ENCODE measurements around the gene IQCE.

Gene IQCE

DNA sequence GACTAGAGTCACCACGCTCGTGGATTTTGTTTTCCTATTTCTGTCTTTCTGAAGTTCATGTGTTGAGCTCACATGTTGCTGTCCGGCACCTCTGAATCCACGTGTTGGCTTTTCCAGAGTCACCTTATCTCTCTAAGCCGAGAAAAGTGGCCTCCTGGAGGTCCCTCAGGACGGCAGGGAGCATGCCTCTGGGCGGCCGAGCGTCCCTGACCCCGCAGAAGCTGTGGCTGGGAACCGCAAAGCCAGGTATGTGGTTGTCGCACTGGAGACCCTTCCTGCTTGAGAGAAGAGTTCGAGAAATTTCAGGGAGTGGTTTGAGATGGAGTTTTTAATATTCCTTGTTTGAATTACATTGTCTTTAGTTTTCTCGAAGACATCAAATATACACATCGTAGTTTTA is 12.6 kb downstream of the IQCE start:
- peaks cover 2% of the 10 kb centered on the region for H3K36me3 ChIP-seq (ENCODE audit: control insufficient read depth, insufficient read depth, low read length)
- TF ChIP-seq, protein P1, sequence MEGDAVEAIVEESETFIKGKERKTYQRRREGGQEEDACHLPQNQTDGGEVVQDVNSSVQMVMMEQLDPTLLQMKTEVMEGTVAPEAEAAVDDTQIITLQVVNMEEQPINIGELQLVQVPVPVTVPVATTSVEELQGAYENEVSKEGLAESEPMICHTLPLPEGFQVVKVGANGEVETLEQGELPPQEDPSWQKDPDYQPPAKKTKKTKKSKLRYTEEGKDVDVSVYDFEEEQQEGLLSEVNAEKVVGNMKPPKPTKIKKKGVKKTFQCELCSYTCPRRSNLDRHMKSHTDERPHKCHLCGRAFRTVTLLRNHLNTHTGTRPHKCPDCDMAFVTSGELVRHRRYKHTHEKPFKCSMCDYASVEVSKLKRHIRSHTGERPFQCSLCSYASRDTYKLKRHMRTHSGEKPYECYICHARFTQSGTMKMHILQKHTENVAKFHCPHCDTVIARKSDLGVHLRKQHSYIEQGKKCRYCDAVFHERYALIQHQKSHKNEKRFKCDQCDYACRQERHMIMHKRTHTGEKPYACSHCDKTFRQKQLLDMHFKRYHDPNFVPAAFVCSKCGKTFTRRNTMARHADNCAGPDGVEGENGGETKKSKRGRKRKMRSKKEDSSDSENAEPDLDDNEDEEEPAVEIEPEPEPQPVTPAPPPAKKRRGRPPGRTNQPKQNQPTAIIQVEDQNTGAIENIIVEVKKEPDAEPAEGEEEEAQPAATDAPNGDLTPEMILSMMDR (IDR thresholded peaks at IDR 0.05; ENCODE audit: insufficient read depth, low read length, poor library complexity, severe bottlenecking): no peak
- H3K4me3 ChIP-seq (replicated peaks; ENCODE audit: low read depth, low read length): no peak overlapping the region
- DNase-seq (ENCODE audit: extremely low read depth, insufficient read length): no peak
- no peaks in the 10 kb centered on the region for H3K27me3 ChIP-seq (replicated peaks; ENCODE audit: control insufficient read depth, insufficient read depth, low read length)

DNA sequence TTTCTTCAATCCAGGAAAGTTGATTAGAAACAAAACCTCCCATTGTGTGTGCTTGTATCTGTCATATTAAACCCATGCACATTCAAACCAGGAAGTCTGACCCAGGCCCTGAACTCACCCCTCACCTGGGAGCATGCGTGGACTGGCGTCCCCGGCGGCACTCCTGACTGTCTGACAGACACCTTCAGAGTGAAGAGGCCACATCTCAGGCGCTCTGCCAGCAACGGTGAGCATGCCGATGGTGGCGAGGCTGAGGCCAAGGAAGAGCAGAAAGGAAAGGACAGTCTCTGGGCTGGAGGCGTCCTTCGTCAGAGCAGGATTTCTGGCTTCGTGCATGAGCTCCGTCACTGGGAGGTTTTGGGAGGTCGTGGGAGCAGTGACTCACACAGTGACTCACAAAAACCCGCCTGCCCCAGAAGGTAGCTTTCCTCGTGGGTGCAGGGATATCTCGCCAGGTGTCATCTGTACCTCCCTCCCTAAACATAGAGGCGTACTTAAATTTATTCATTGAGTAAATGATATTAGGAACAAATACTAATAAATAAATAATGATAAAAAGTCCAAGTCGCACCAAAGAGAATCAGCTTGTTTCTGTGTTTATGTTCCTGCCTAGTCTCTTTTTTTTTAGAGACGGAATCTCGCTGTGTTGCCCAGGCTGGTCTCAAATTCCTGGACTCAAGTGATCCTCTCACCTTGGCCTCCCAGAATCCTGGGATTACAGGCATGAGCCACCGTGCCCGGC is 13.5 kb downstream of the IQCE start:
- no peaks in the 10 kb centered on the region for H3K27me3 ChIP-seq (replicated peaks; ENCODE audit: control insufficient read depth, insufficient read depth, low read length)
- H3K36me3 ChIP-seq (ENCODE audit: control insufficient read depth, insufficient read depth, low read length): peaks cover 2% of the 10 kb centered on the region
- H3K4me3 ChIP-seq (replicated peaks; ENCODE audit: low read depth, low read length): no peak overlapping the region
- DNase-seq (ENCODE audit: extremely low read depth, insufficient read length): no peak
- TF ChIP-seq, protein P1 (IDR thresholded peaks at IDR 0.05; ENCODE audit: insufficient read depth, low read length, poor library complexity, severe bottlenecking): no peak

DNA sequence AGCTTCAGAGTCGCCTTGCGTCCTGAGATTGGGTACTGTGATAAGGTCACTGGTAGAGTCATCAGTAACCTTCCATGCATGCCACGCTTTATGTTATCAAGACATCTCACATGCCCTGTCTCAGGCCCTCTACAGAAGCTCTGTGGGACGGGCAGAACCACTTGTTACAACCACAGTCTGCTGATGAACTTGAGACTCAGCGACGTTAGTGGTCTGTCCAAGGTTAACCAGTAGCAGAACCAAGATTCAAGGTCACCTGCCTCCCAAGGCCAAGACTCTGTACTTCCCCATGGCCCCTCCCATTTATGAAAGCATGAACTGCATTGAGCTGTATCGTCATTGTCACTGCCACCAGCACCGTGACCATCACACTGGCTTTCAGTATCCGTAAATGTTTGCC is 15.0 kb downstream of the IQCE start:
- Histone ChIP-seq H3K27me3 (replicated peaks; ENCODE audit: control insufficient read depth, insufficient read depth, low read length) (no peaks in the 10 kb centered on the region), H3K4me3 (replicated peaks; ENCODE audit: low read depth, low read length) (no peak overlapping the region), H3K36me3 (ENCODE audit: control insufficient read depth, insufficient read depth, low read length) (peaks cover 2% of the 10 kb centered on the region)
- TF ChIP-seq, protein P1 (IDR thresholded peaks at IDR 0.05; ENCODE audit: insufficient read depth, low read length, poor library complexity, severe bottlenecking): no peak
- DNase-seq (ENCODE audit: extremely low read depth, insufficient read length): no peak

DNA sequence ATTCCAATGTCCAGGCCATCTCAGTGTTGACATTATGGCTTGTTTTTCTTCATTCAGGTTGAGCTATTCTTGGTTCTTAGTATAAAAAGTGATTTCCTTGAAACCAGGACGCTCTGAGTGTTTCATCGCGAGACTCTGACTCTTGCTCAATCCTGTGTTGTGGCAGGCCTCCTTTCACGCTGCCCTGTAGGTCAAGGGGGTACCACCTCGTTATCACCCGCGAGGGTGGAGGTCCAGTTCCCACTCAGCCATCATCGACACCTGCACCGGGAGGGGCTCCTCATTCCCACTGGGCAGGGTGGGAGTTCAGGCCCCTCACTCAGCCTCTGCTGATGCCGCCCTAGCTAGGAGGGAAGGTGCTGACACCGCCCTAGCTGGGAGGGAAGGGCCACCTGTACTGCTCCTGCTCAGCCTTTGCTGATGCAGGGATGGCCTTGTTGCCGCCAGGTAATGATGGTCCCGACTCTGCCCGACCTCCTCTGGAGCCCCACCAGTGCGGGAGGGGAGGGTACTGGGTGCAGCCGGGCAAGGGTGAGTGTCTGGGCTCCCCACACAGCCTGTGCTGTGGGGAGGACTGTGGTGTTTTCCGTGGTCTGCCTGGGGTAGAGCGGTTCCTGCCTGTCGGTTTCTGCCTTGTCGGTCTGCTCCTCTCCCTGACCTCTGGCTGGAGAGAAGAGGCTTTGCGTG is 16.4 kb downstream of the IQCE start:
- TF ChIP-seq, protein P1 (IDR thresholded peaks at IDR 0.05; ENCODE audit: insufficient read depth, low read length, poor library complexity, severe bottlenecking): no peak
- DNase-seq (ENCODE audit: extremely low read depth, insufficient read length): no peak
- H3K27me3 ChIP-seq (replicated peaks; ENCODE audit: control insufficient read depth, insufficient read depth, low read length): no peaks in the 10 kb centered on the region
- no peak overlapping the region for H3K4me3 ChIP-seq (replicated peaks; ENCODE audit: low read depth, low read length)
- peaks cover 2% of the 10 kb centered on the region for H3K36me3 ChIP-seq (ENCODE audit: control insufficient read depth, insufficient read depth, low read length)

DNA sequence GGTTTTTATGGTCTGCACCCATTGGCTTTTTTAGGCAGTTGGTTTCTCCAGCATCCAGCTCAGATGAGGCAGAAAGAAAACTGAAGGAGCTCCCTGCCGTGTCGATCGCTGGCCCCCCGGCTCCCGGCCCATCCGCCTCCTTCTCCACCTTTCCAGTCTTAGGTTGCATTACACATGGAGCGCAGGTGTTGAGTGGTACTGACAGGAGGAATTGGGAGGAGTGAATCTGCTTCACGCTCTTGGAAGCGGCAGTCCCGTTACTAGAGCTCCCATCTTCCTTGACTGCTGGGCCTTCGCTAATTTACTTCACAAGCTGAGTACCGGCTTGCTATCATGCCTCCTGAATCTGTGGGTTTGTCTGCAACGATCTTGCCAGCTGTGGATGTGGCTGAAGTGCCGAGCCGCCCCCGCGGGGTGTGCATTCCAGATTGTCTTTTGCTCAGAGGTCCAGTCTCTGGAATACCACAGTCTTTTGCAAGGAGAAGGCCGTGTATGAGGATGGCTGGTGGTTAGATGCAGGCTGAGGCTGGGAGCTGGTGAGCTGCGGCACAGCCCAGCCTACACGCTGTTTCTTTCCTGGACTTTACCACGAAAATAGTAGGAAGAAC is 17.1 kb downstream of the IQCE start:
- TF ChIP-seq, protein P1 (IDR thresholded peaks at IDR 0.05; ENCODE audit: insufficient read depth, low read length, poor library complexity, severe bottlenecking): no peak
- peaks cover 2% of the 10 kb centered on the region for H3K36me3 ChIP-seq (ENCODE audit: control insufficient read depth, insufficient read depth, low read length)
- no peaks in the 10 kb centered on the region for H3K27me3 ChIP-seq (replicated peaks; ENCODE audit: control insufficient read depth, insufficient read depth, low read length)
- no peak overlapping the region for H3K4me3 ChIP-seq (replicated peaks; ENCODE audit: low read depth, low read length)
- DNase-seq (ENCODE audit: extremely low read depth, insufficient read length): no peak

Data from GM06990 (cell line).